ENCODE measurements around the gene TMEM18.

TMEM18 gene

DNA sequence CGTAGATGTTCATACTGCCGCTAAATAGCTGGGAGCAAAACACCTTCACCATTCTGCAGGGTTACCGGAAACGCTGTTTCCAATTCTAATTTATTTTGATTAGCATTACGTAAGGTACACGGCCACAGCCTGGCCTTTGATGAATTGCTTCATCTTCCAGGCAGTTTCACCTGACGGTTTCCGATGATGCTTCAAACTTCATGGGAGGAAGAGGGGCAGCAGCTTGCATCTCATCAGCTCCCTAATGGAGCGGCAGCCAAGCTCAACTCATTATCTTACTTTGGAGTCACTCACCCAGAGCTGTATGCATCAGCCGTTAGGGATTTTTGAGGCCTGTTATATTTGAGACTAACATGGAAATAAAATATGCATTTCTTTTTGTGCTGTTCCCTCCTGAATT, 54.8 kb downstream of the TMEM18 start:
- TF ChIP-seq JUND (IDR thresholded peaks at IDR 0.05; ENCODE audit: low read depth) = no peak
- in situ Hi-C loops (cut with HindIII; ENCODE audit: low pct_unique_long_range_greater_than_20kb, low sequenced_read_pairs) = no loop called here
- no peak for DNase-seq (ENCODE audit: low read depth in 1 of 2, low spot score in 1 of 2)

DNA sequence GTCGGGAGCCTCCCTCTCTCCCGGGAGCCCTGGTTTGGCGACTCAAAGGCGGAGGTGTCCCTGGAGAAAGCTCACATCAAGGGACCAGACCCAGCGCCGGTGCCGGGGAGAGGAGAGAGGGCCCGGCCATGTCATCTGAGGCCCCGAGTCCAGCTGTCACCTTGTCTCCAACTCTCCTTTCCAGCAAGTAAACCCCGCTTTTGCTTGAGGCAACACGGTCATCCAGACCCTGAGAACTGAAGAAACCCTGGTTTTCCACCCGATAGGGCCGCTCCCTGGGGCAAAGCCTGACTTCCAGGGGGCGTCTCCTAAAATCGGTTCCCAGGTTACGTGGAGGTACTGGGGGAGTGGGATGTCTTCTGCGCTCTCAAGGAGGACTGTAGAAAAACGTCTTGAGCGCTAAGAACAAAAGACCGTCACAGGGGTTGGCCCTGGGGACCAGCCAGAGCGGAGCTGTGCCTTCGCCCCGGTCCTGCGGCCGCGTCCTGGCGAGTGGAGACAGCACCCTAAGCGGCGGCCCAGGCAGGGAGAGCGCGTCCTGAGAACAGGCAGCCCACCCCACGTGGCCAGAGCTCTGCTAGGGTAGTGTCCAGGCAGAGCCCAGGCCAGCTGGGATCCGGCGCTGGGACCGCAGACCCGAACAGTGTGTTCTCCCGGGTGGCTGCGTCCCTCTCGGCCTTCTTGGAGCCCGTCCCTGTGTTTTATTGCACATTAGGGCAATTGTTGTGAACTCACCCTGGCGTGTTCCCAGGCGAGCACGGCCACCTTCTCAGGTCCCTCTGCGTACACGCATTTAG, 55.7 kb downstream of the TMEM18 start:
- in situ Hi-C loops (cut with HindIII; ENCODE audit: low pct_unique_long_range_greater_than_20kb, low sequenced_read_pairs) = no loop called here
- no peak for TF ChIP-seq JUND (IDR thresholded peaks at IDR 0.05; ENCODE audit: low read depth)
- no peak for DNase-seq (ENCODE audit: low read depth in 1 of 2, low spot score in 1 of 2)

DNA sequence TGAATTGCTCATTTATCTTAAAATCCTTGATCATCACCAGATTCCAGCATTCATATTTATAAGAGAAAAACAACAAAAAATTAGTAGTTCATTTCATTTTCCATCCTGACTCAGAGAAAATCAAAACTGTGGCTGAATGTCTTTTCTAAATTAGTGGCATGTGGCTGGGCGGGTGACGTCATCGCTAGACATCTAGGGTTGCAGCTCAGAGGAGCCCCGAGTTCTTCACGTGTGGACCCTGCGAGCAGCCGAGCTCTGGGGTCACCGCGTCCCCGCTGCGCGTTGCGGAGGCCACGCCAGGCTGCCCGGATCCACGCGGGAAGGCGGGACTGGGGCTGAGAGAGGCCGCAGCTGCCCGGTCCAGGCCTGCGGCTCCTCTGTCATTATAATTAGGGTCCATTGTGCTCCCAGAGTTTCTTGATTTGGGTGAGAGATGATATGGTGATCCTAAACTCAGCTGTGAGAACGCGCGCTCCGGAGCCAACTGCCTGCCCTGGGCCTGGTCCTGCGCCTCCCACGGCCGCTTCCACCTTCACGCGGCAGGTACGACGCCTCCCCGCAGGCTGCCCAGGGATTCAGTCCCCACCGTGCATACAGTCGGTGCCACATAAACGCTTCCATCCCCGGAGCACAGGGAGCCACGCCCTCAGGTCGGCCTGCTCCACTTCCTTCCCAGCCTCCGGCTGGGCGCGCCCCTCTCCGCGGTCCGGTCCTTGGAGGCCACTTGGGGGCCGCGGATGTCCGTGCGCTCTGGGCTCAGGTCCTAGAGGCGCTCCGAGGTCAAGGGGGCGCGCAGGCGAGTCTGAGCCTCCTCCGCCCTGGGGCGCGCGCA, 56.5 kb downstream of the TMEM18 start:
- no peak for DNase-seq (ENCODE audit: low read depth in 1 of 2, low spot score in 1 of 2)
- TF ChIP-seq JUND (IDR thresholded peaks at IDR 0.05; ENCODE audit: low read depth) = no peak
- in situ Hi-C loops (cut with HindIII; ENCODE audit: low pct_unique_long_range_greater_than_20kb, low sequenced_read_pairs) = no loop called here

DNA sequence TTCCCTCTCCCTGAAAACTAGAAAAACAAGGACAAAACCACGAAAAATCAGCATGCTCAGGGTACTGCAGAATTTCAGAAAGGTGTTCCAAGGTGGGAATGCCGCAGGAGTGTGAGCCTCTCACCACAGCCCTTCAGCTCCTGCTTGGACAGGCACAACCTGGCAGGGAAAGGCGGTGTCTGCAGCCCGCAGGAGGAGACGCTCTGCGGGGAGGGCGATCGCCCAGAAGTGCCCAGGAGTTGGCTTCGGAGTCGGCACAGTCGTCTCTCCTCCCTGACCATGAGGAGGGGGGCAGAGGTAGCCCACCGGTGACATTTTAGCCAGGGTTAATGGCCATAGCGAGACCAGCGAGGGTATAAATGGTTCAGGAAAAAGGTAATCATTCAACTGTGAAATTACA, 57.2 kb downstream of the TMEM18 start:
- no peak for TF ChIP-seq JUND (IDR thresholded peaks at IDR 0.05; ENCODE audit: low read depth)
- DNase-seq (ENCODE audit: low read depth in 1 of 2, low spot score in 1 of 2) = no peak
- in situ Hi-C loops (cut with HindIII; ENCODE audit: low pct_unique_long_range_greater_than_20kb, low sequenced_read_pairs) = no loop called here

DNA sequence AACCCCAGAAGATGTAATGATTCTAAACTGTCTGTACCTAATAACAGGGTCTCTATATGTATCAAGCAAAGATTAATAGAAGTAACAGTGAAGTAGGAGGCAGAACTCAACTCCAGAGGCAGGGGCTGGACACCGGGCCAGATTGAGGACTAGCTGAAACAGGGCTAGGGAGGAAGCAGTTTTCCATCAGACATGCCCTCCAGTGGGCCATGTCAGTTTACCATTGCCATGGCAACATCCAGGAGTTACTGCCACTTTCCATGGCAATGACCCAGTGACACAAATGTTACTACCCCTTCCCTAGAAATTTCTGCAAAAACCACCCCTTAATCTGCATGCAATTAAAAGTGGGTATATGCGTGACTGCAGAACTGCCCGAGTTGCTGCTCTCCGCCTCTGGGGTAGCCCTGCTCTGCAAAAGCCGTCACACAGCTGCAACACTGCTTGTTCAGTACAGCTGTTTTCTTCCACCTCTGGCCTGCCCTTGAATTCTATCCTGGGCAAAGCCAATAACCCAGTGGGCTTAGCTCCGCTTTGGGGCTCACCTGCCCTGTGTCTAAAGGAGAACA, 58.7 kb downstream of the TMEM18 start:
- no peak for TF ChIP-seq JUND (IDR thresholded peaks at IDR 0.05; ENCODE audit: low read depth)
- in situ Hi-C loops (cut with HindIII; ENCODE audit: low pct_unique_long_range_greater_than_20kb, low sequenced_read_pairs) = no loop called here
- no peak for DNase-seq (ENCODE audit: low read depth in 1 of 2, low spot score in 1 of 2)

DNA sequence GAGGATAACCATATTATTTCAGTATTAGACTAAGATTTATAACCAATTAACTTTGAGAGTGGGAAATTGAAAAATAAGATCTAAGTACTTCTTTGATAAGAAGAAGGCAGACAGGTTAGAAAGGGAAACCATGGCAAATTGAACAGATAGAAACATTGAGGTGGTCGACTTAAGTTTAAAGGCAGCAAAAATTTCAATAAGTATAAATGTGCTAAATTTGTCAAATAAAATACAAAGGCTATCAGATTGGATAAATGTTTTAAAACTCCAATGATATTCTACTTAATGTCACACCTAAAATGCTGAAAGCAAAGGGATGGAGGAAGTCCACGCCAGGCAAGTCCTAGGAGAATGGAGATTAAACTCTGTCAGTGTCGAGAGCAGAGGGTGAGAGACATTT, 59.2 kb downstream of the TMEM18 start:
- DNase-seq (ENCODE audit: low read depth in 1 of 2, low spot score in 1 of 2) = no peak
- no peak for TF ChIP-seq JUND (IDR thresholded peaks at IDR 0.05; ENCODE audit: low read depth)
- in situ Hi-C loops (cut with HindIII; ENCODE audit: low pct_unique_long_range_greater_than_20kb, low sequenced_read_pairs) = no loop called here
